IMR-90 (cell line): ENCODE results near the gene MMAB.

Experiments used
- CTCF ChIP-seq: conservative IDR thresholded peaks from 2 replicates; pipeline ENCODE4 v1.5.1; 2012; ENCODE audit warnings: mild to moderate bottlenecking, low read depth, low read length, improper control_type of control experiment
- POLR2A ChIP-seq: IDR thresholded peaks from 2 replicates; pipeline ENCODE4 v1.6.1; 2012; ENCODE audit warnings: mild to moderate bottlenecking, low read depth, low read length

GRCh38 chr12:109608793-109609192, 35.5 kb upstream of the MMAB start:
- TF ChIP-seq CTCF (no peak), POLR2A (no peak)
